CD4-positive, alpha-beta T cell treated with Interferon gamma for 1 hour (primary cell): ENCODE results near the gene MED14.
A peak's percentile ranks its signal among the peaks of the same experiment; 100 is the strongest.

Experiments
- DNase-seq: peaks from one replicate; pipeline ENCODE4 v3.0.0-alpha.2; 2020

Gene MED14

GRCh38 chrX:40663078-40663740 is 72.1 kb downstream of the MED14 start:
- no peak for DNase-seq

- no peak for DNase-seq
Observed at GRCh38 chrX:40661489-40661888, 73.9 kb downstream of the MED14 start.

- no peak for DNase-seq
Observed at GRCh38 chrX:40660381-40660780, 75.0 kb downstream of the MED14 start.

GRCh38 chrX:40653535-40653934 is 81.8 kb downstream of the MED14 start:
- DNase-seq, result no peak

- no peak for DNase-seq
Observed at GRCh38 chrX:40652664-40653063, 82.7 kb downstream of the MED14 start.

GRCh38 chrX:40651620-40652223 is 83.6 kb downstream of the MED14 start:
- peak; percentile 69 for DNase-seq

- DNase-seq, result peak; percentile 96
Observed at GRCh38 chrX:40647307-40648197, 87.8 kb downstream of the MED14 start, which contains the start of gene CXorf38. Gene CXorf38, minus strand, starts transcription at chrX:40647561. Its CDS starts 41 bp downstream, at chrX:40647520.

GRCh38 chrX:40646489-40647306 is 88.6 kb downstream of the MED14 start:
- DNase-seq, result peak; percentile 35

GRCh38 chrX:40644821-40645358 is 90.5 kb downstream of the MED14 start:
- DNase-seq, result peak; percentile 56

- DNase-seq, result no peak
Observed at GRCh38 chrX:40644176-40644575, 91.2 kb downstream of the MED14 start.

- DNase-seq, result no peak
Observed at GRCh38 chrX:40637687-40638086, 97.7 kb downstream of the MED14 start.

GRCh38 chrX:40632199-40632598 is 103.1 kb downstream of the MED14 start:
- no peak for DNase-seq

GRCh38 chrX:40628506-40628905 is 106.8 kb downstream of the MED14 start:
- no peak for DNase-seq

GRCh38 chrX:40625294-40625693 is 110.0 kb downstream of the MED14 start:
- DNase-seq, result no peak

- DNase-seq, result no peak
Observed at GRCh38 chrX:40623665-40624064, 111.7 kb downstream of the MED14 start.

- DNase-seq, result no peak
Observed at GRCh38 chrX:40623139-40623536, 112.2 kb downstream of the MED14 start, which contains the start of gene MPC1L. Gene MPC1L, plus strand, starts transcription at chrX:40623428. Its CDS starts 138 bp downstream, at chrX:40623566.

- no peak for DNase-seq
Observed at GRCh38 chrX:40622479-40623138, 112.7 kb downstream of the MED14 start.

- no peak for DNase-seq
Observed at GRCh38 chrX:40617566-40617965, 117.8 kb downstream of the MED14 start.

GRCh38 chrX:40615976-40616375 is 119.4 kb downstream of the MED14 start:
- DNase-seq, result no peak

GRCh38 chrX:40612511-40612910 is 122.8 kb downstream of the MED14 start:
- DNase-seq, result no peak

GRCh38 chrX:40607381-40607780 is 128.0 kb downstream of the MED14 start:
- DNase-seq, result no peak

- no peak for DNase-seq
Observed at GRCh38 chrX:40603446-40603845, 131.9 kb downstream of the MED14 start.
